ENCODE measurements around the gene KRT6A. TPM values are rescaled to one million over a fixed set of nuclear protein-coding genes. Genes with fewer than 3 reads are reported as not detected.

Gene KRT6A
- total RNA-seq (not detected), total RNA-seq (0 reads per million in 2 donors)

DNA sequence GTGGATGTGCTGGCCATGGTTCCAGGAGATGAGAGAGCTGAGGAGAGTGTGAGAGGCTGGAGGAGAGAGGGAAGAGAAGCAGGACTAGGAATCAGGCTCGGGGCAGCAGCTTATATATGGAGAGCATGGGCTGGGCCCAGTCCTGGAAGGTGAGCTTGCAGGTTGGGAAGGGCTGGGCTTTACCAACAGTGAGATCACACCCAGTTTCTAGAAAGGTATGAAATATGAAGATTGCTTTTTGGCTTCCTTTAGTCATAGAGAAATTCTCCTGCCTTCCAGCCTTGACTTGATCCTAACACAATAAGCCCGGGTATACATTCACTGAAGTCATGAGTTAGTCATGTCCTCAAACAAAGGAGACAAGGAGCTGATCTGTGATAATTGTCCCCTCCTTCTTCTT, at the start of gene KRT6A:
Gene KRT6A, minus strand, starts transcription at position 86 of the 400 bp plus-strand sequence. Its CDS starts 69 bp downstream, at position 17.
- H3K9me3 ChIP-seq (ENCODE audit: control insufficient read depth, low read length, poor library complexity, severe bottlenecking) = no peaks in the 10 kb centered on the region
- Mint-ChIP-seq H3K4me1 (peaks cover 4% of the 10 kb centered on the region), H3K4me3 (no peak within 1 kb of the TSS), H3K27ac (no peak within 1 kb of the TSS), H3K36me3 (ENCODE audit: low read depth) (peaks cover 2% of the 10 kb centered on the region), H3K27me3 (peaks cover 88% of the 10 kb centered on the region)
- no peak for ATAC-seq
- DNase-seq = no peak

- Mint-ChIP-seq H3K27me3 (peaks cover 39% of the 10 kb centered on the region), H3K4me1 (peaks cover 9% of the 10 kb centered on the region), H3K36me3 (ENCODE audit: low read depth) (peaks cover 4% of the 10 kb centered on the region), H3K27ac (no peak overlapping the region), H3K4me3 (no peak overlapping the region)
- no peaks in the 10 kb centered on the region for H3K9me3 ChIP-seq (ENCODE audit: control insufficient read depth, low read length, poor library complexity, severe bottlenecking)
- ATAC-seq (no peak), DNase-seq (no peak)
Observed at GRCh38 chr12:52542157-52542556, 49.1 kb upstream of the KRT6A start.

GRCh38 chr12:52541709-52542108, 48.7 kb upstream of the KRT6A start:
- Mint-ChIP-seq H3K27ac (no peak overlapping the region), H3K27me3 (peaks cover 39% of the 10 kb centered on the region), H3K36me3 (ENCODE audit: low read depth) (peaks cover 4% of the 10 kb centered on the region), H3K4me1 (peaks cover 8% of the 10 kb centered on the region), H3K4me3 (no peak overlapping the region)
- no peak for ATAC-seq
- no peaks in the 10 kb centered on the region for H3K9me3 ChIP-seq (ENCODE audit: control insufficient read depth, low read length, poor library complexity, severe bottlenecking)
- no peak for DNase-seq

DNA sequence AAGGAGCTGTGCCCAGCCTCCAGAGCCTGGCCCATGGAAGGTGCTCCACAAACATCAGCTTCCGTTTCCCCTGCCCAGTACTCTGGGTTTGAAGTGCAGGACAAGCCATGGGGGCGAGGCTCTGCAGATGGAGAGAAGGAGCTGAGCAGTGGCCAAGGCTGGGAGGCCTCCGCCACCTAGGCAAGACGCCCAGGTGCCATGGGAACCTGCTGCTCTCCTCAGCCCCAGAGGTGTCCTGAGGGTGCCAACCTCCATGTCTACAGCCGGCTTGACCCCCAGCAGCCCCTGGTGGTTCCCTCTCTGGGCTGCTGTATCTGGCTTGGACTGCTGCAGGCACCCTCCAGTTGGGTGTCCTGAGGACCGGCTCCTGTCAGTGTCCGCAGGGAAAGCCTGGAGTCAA, 47.5 kb upstream of the KRT6A start:
- no peak overlapping the region for H3K27ac Mint-ChIP-seq
- peaks cover 7% of the 10 kb centered on the region for H3K4me1 Mint-ChIP-seq
- H3K4me3 Mint-ChIP-seq = no peak overlapping the region
- no peak for DNase-seq
- H3K9me3 ChIP-seq (ENCODE audit: control insufficient read depth, low read length, poor library complexity, severe bottlenecking) = no peaks in the 10 kb centered on the region
- ATAC-seq = no peak
- peaks cover 29% of the 10 kb centered on the region for H3K27me3 Mint-ChIP-seq
- peaks cover 4% of the 10 kb centered on the region for H3K36me3 Mint-ChIP-seq (ENCODE audit: low read depth)

- no peak for ATAC-seq
- H3K27me3 Mint-ChIP-seq = peaks cover 22% of the 10 kb centered on the region
- no peak overlapping the region for H3K4me3 Mint-ChIP-seq
- H3K4me1 Mint-ChIP-seq = peaks cover 5% of the 10 kb centered on the region
- peaks cover 4% of the 10 kb centered on the region for H3K36me3 Mint-ChIP-seq (ENCODE audit: low read depth)
- no peak overlapping the region for H3K27ac Mint-ChIP-seq
- DNase-seq = no peak
- H3K9me3 ChIP-seq (ENCODE audit: control insufficient read depth, low read length, poor library complexity, severe bottlenecking) = no peaks in the 10 kb centered on the region
Observed at GRCh38 chr12:52539821-52540173, 46.7 kb upstream of the KRT6A start.

DNA sequence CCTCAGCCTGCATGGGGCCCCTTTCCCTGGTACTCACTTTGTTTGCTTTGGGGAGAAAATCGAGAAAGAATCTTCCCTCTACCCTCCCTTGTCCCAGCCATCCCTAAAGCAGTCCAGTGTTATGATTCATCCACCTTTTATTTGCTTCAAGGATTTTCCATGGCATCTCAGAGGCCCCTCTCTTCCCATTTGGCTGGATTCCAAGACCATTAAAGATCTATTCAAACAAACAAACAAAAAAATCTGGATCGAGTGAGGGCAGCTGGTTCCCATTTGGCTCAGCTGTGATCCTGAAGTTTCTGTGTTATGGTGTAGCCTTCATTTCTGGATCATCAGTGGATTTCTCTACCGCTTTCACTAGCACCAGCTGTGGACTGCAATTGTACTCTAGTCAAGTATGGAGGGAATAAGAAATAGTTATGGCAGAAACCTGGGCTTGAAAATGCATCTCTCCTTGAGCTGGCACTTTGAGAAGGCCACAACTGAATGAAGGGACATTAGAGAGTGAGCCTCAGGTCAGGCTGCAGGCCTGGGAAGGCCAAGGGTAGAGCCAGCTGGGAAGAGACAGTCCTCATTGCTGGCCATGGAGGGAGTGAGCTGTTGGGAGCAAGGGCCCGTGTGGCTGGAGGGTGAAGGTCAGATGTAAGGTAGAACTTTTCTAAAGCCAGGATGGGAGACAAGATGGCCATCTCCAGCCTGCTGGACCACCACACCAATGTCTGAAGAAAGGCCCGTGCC, 46.2 kb upstream of the KRT6A start:
- DNase-seq (no peak), ATAC-seq (no peak)
- peaks cover 4% of the 10 kb centered on the region for H3K36me3 Mint-ChIP-seq (ENCODE audit: low read depth)
- no peaks in the 10 kb centered on the region for H3K9me3 ChIP-seq (ENCODE audit: control insufficient read depth, low read length, poor library complexity, severe bottlenecking)
- no peak overlapping the region for H3K27ac Mint-ChIP-seq
- no peak overlapping the region for H3K4me3 Mint-ChIP-seq
- H3K4me1 Mint-ChIP-seq = peaks cover 5% of the 10 kb centered on the region
- peaks cover 22% of the 10 kb centered on the region for H3K27me3 Mint-ChIP-seq

GRCh38 chr12:52537101-52537500, 44.0 kb upstream of the KRT6A start:
- DNase-seq = no peak
- Mint-ChIP-seq H3K27ac (no peak overlapping the region), H3K27me3 (peaks cover 19% of the 10 kb centered on the region), H3K4me3 (no peak overlapping the region), H3K36me3 (ENCODE audit: low read depth) (peaks cover 4% of the 10 kb centered on the region), H3K4me1 (peaks cover 2% of the 10 kb centered on the region)
- ATAC-seq = no peak
- no peaks in the 10 kb centered on the region for H3K9me3 ChIP-seq (ENCODE audit: control insufficient read depth, low read length, poor library complexity, severe bottlenecking)

GRCh38 chr12:52535574-52535973, 42.5 kb upstream of the KRT6A start:
- H3K27ac Mint-ChIP-seq = no peak overlapping the region
- H3K27me3 Mint-ChIP-seq = peaks cover 25% of the 10 kb centered on the region
- no peak overlapping the region for H3K4me3 Mint-ChIP-seq
- DNase-seq = no peak
- H3K9me3 ChIP-seq (ENCODE audit: control insufficient read depth, low read length, poor library complexity, severe bottlenecking) = no peaks in the 10 kb centered on the region
- peaks cover 4% of the 10 kb centered on the region for H3K36me3 Mint-ChIP-seq (ENCODE audit: low read depth)
- peaks cover 2% of the 10 kb centered on the region for H3K4me1 Mint-ChIP-seq
- ATAC-seq = no peak

- Mint-ChIP-seq H3K4me3 (no peak overlapping the region), H3K4me1 (peaks cover 2% of the 10 kb centered on the region), H3K27ac (no peak overlapping the region), H3K27me3 (peaks cover 29% of the 10 kb centered on the region), H3K36me3 (ENCODE audit: low read depth) (peaks cover 4% of the 10 kb centered on the region)
- H3K9me3 ChIP-seq (ENCODE audit: control insufficient read depth, low read length, poor library complexity, severe bottlenecking) = no peaks in the 10 kb centered on the region
- DNase-seq (no peak), ATAC-seq (no peak)
Observed at GRCh38 chr12:52534482-52534881, 41.4 kb upstream of the KRT6A start.

DNA sequence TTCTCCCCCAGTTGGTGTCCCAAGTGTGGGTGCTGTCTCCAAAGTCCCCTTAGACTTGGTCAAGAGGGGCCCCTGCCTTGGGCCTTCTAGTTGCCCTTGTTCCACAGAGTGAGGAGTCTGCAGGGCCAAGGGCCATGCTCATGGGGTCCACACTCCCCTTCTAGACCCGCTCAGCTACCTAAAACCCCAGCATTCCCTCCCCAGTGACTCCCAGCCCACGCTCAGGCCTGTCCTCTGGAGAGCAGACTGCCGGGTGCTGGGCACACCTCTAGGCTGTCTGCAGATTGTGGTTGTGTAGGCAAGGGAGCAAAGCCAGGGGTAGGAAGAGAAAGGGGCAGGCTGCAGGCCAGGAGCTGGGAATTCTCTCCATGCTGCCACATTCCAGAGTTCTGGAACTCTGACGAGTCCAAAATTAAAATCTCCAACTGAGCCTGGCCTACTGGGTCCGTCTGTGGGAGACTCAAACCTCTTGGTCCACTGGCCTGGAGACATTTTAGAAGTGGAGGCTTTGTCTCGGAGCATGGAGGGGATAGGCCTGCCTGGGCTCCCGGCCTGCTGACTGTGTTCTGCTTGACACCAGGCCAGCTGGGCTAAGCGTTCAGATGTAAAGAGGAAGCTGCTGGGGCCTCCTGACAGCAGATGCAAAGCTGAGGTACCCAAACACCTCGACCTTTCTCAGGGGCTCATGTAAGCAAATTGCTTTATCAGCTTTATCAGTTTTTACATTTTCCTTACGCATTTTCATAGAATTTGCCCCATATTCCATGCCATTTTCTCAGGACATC, 40.8 kb upstream of the KRT6A start:
- no peaks in the 10 kb centered on the region for H3K36me3 Mint-ChIP-seq (ENCODE audit: low read depth)

DNA sequence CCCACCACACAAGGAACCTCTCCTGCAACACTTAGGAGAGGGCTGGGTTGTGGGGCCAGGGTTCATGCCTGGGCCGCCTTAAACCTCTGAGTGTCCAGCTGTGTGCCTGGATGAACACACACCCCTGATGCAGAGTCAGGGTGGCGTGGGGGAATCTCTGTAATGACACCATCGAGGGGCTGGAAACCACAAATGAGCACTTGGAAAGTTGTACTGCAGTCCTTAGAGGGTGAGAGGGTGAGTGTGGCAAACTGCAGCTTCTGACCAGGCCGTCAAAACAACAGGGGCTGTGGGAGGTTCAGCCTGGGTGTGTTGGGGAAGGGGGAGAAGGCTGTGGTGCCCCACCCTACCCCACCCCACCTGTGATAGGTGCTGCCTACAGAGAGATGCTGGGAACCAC, 39.6 kb upstream of the KRT6A start:
- H3K4me1 Mint-ChIP-seq = peaks cover 1% of the 10 kb centered on the region
- no peak for DNase-seq
- no peak overlapping the region for H3K27ac Mint-ChIP-seq
- peaks cover 23% of the 10 kb centered on the region for H3K27me3 Mint-ChIP-seq
- no peaks in the 10 kb centered on the region for H3K9me3 ChIP-seq (ENCODE audit: control insufficient read depth, low read length, poor library complexity, severe bottlenecking)
- no peaks in the 10 kb centered on the region for H3K36me3 Mint-ChIP-seq (ENCODE audit: low read depth)
- ATAC-seq = no peak
- no peak overlapping the region for H3K4me3 Mint-ChIP-seq

More for the DNA sequence above, 40.8 kb upstream of the KRT6A start:
- Mint-ChIP-seq H3K27me3 (peaks cover 23% of the 10 kb centered on the region), H3K4me3 (no peak overlapping the region), H3K4me1 (peaks cover 2% of the 10 kb centered on the region), H3K27ac (no peak overlapping the region)
- H3K9me3 ChIP-seq (ENCODE audit: control insufficient read depth, low read length, poor library complexity, severe bottlenecking) = no peaks in the 10 kb centered on the region
- no peak for DNase-seq
- no peak for ATAC-seq

- Mint-ChIP-seq H3K27me3 (peaks cover 15% of the 10 kb centered on the region), H3K4me1 (peaks cover 2% of the 10 kb centered on the region)
Observed at GRCh38 chr12:52531566-52532300, 38.7 kb upstream of the KRT6A start.

DNA sequence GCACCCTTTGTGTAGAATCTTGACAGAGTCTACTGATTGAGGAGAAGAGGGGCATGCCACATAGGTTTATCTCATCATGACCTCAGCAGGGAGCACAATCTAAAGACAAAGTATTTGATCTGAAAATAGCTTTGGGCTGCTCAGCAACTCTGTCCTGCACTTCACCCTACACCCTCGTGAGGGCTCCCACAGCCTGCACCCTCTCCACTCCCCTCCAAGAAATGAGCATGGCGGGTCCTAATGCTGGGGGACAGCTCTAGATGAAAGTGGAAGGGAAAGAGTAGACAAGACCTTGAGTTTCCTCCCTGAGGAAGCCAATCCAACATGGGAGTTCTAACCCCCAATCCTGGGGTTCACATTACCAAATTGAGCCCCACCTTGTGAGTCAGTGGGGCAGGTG, 37.8 kb upstream of the KRT6A start:
- no peaks in the 10 kb centered on the region for H3K9me3 ChIP-seq (ENCODE audit: control insufficient read depth, low read length, poor library complexity, severe bottlenecking)
- H3K27me3 Mint-ChIP-seq = peaks cover 15% of the 10 kb centered on the region
- peaks cover 3% of the 10 kb centered on the region for H3K4me1 Mint-ChIP-seq
- ATAC-seq = no peak
- H3K27ac Mint-ChIP-seq = no peak overlapping the region
- no peak for DNase-seq
- no peaks in the 10 kb centered on the region for H3K36me3 Mint-ChIP-seq (ENCODE audit: low read depth)
- no peak overlapping the region for H3K4me3 Mint-ChIP-seq

More at GRCh38 chr12:52531566-52532300, 38.7 kb upstream of the KRT6A start:
- ATAC-seq (no peak), DNase-seq (no peak)
- H3K9me3 ChIP-seq (ENCODE audit: control insufficient read depth, low read length, poor library complexity, severe bottlenecking) = no peaks in the 10 kb centered on the region
- Mint-ChIP-seq H3K36me3 (ENCODE audit: low read depth) (no peaks in the 10 kb centered on the region), H3K27ac (no peak overlapping the region), H3K4me3 (no peak overlapping the region)
